Testis (tissue), 2 donors: ENCODE measurements around the gene CCDC192.

Experiments
- POLR2A ChIP-seq: fragments of 450-650 bp; IDR thresholded peaks from one replicate; pipeline ENCODE4 v1.6.1; 2017; ENCODE audit warnings: antibody characterized with exemption, mild to moderate bottlenecking, moderate library complexity
- TF ChIP-seq, protein P1 (sequence below), 3 experiments: fragments of 450-650 bp in 2 of 3; fragments of 200-600 bp in 1 of 3; sonication (generic) in 1 of 3; IDR thresholded peaks; one replicate each; pipeline ENCODE4 v1.5.1; 2016 to 2019; ENCODE audit warnings: antibody characterized with exemption in 3 of 3, mild to moderate bottlenecking in 2 of 3, moderate library complexity in 1 of 3

DNA sequence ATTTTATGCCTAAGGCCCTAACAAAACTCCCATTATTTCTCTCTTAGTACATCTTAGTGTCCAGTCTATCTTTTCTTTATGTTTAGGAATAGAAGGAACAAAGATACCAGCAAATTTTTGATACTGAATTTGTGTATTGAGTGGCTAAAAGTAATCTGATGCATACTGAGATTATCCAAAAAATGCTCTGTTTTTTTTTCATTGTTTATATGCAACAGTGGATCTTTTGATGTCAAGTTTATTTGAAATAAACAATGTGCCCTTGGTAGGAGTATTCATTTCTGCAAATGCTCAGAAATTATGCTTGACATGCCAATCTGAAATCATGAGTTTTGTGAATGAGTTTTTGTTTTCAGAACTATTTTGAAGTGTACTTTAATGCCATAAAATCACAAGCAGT lies 58.7 kb downstream of the CCDC192 start:
- TF ChIP-seq, protein P1, sequence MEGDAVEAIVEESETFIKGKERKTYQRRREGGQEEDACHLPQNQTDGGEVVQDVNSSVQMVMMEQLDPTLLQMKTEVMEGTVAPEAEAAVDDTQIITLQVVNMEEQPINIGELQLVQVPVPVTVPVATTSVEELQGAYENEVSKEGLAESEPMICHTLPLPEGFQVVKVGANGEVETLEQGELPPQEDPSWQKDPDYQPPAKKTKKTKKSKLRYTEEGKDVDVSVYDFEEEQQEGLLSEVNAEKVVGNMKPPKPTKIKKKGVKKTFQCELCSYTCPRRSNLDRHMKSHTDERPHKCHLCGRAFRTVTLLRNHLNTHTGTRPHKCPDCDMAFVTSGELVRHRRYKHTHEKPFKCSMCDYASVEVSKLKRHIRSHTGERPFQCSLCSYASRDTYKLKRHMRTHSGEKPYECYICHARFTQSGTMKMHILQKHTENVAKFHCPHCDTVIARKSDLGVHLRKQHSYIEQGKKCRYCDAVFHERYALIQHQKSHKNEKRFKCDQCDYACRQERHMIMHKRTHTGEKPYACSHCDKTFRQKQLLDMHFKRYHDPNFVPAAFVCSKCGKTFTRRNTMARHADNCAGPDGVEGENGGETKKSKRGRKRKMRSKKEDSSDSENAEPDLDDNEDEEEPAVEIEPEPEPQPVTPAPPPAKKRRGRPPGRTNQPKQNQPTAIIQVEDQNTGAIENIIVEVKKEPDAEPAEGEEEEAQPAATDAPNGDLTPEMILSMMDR (IDR thresholded peaks at IDR 0.05): no peak
- TF ChIP-seq POLR2A: no peak
